ENCODE results near the gene TNXB. TPM values are rescaled to one million over a fixed set of nuclear protein-coding genes. Genes with fewer than 3 reads are reported as not detected.

Gene TNXB
- total and polyA plus RNA-seq, 9 of the 15 experiments (the other 6 are each of a cell fraction or from before 2014, with no cell fraction given), result 0.14 to 28.1 (median 12.4) TPM

DNA sequence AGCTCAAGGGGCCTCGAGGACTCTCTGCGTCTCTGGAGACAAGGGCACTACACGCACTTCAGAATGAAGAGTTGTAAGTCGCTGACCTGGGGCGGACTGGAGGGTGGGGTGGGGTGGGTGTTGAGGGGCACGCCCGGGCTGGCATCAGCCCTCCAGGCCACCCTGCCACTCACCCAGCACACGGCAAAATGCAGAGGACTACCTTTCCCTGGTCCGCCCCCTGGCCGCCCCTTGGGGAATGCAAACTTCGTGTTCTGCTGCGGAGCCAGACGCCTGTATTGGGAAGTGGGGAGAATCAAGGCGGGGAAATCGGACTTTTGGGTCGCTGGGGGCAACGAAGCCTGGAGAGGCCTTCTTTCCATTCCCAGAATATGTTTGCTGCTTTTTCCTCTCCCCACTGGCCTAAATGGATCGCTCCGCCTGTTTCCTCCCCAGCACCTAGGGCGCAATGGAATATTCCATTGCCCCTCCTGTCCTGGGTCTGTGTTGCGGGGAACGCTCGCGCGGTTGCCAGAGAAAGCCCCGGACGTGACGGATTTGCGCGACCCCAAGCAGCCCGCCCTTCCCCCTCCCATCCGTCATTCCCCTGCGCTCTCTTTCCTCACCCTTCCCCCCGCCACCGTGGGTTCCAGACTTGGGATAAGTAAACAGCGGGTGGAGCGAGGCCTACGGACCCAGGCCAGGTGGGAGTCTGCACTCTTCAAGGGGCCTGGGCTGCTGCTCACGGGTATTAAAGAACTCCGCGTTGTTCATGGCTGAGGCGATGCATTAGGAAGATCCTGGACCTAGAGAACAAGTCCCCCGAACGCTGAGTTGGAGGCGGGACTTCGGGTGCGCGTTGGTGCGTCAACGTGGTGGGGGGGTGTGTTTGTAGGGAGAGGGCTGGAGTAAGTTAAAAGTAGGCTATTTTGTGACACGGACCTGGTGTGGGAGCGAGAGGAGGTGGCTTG lies 44.7 kb upstream of the TNXB start, which contains the start of gene PPT2:
TSS of gene PPT2 (plus strand) at position 578 of the 950 bp plus-strand sequence. CDS start 454 bp downstream, outside the sequence.
- peak within 1 kb of the TSS; percentile 91 for H2AFZ ChIP-seq (ENCODE audit: low read depth, low read length)
- ChIA-PET POLR2A (interaction anchor here (0.6 to 2.1 kb wide), 5 partner anchors 11 to 326 kb away, joined by 3 to 7 read pairs (median 4); partner anchors contain the start of genes EGFL8 and HSPA1B), CTCF (ENCODE audit: low intra/inter-chr PET ratio) (interaction anchor here (0.9 to 4.2 kb wide), 3 partner anchors 25 to 37 kb away, joined by 3 to 51 read pairs (median 8); no protein-coding TSS in a partner anchor)
- in situ Hi-C loops (cut with MboI) (no loop called here), intact Hi-C loops (cut with micrococcal nuclease) (loop anchor here (1.0 kb wide), 3 partner anchors 24 to 41 kb away; partner anchors contain the start of gene FKBPL)
- peaks cover 37% of the 10 kb centered on the region for H3K36me3 ChIP-seq (ENCODE audit: control insufficient read depth, insufficient read depth, low read length)
- BruUV-seq (replicated peaks), result no TSS peak
- H3K9me3 ChIP-seq (replicated peaks; ENCODE audit: control insufficient read depth, insufficient read depth, low read depth, low read length), result no peaks in the 10 kb centered on the region
- peak within 1 kb of the TSS; percentile 65 for H3K4me3 ChIP-seq
- H3K9ac ChIP-seq (ENCODE audit: insufficient read depth in 1 of 2, low read depth in 2 of 2, low read length in 2 of 2), result peak within 1 kb of the TSS; percentile 86 to 93
- peak; percentile 83 for ATAC-seq
- peak within 1 kb of the TSS; percentile 89 for H3K27ac ChIP-seq (ENCODE audit: extremely low read depth, low read depth, low read length)
- no peaks in the 10 kb centered on the region for H3K9me1 ChIP-seq (ENCODE audit: control insufficient read depth, insufficient read depth, low read length)
- peak; percentile 93 for FAIRE-seq
- peak; percentile 88 to 97 (median 92) for DNase-seq (ENCODE audit: extremely low read depth in 1 of 4, low spot score in 3 of 4)
- peaks cover 44% of the 10 kb centered on the region for H3K79me2 ChIP-seq (ENCODE audit: control insufficient read depth, insufficient read depth, low read length)
- H3K27me3 ChIP-seq (ENCODE audit: control insufficient read depth in 2 of 2, insufficient read depth in 2 of 2, low read length in 2 of 2), result no peaks in the 10 kb centered on the region
- H3K4me1 ChIP-seq (replicated peaks in 1 of 2; ENCODE audit: control insufficient read depth in 2 of 2, insufficient read depth in 2 of 2, low read length in 2 of 2), result peaks cover 25 to 62% of the 10 kb centered on the region in 2 experiments; a peak in 4 of 5 replicates
- under 1% methylated on average over 47 of the region's 52 CpGs for WGBS (ENCODE audit: insufficient coverage, low coverage, missing lambda C conversion rate)
- no peaks in the 10 kb centered on the region for H4K20me1 ChIP-seq (replicated peaks; ENCODE audit: control insufficient read depth, insufficient read depth, low read length)
- H3K4me2 ChIP-seq (ENCODE audit: insufficient read depth, low read length), result peak within 1 kb of the TSS; percentile 86
- TF ChIP-seq ETS1 (conservative IDR thresholded peaks at IDR 0.05; ENCODE audit: control insufficient read depth, low read depth, low read length), result peak; percentile 86
- TF ChIP-seq TAF9B (IDR thresholded peaks at IDR 0.05; ENCODE audit: partially characterized antibody), result peak; percentile 59
- TF ChIP-seq BDP1 (IDR thresholded peaks at IDR 0.05; ENCODE audit: insufficient read depth, insufficient read length), result no peak
- no peak for TF ChIP-seq ETS2 (tag; IDR thresholded peaks at IDR 0.05; ENCODE audit: borderline replicate concordance, poor library complexity, severe bottlenecking)
- TF ChIP-seq, protein P1, sequence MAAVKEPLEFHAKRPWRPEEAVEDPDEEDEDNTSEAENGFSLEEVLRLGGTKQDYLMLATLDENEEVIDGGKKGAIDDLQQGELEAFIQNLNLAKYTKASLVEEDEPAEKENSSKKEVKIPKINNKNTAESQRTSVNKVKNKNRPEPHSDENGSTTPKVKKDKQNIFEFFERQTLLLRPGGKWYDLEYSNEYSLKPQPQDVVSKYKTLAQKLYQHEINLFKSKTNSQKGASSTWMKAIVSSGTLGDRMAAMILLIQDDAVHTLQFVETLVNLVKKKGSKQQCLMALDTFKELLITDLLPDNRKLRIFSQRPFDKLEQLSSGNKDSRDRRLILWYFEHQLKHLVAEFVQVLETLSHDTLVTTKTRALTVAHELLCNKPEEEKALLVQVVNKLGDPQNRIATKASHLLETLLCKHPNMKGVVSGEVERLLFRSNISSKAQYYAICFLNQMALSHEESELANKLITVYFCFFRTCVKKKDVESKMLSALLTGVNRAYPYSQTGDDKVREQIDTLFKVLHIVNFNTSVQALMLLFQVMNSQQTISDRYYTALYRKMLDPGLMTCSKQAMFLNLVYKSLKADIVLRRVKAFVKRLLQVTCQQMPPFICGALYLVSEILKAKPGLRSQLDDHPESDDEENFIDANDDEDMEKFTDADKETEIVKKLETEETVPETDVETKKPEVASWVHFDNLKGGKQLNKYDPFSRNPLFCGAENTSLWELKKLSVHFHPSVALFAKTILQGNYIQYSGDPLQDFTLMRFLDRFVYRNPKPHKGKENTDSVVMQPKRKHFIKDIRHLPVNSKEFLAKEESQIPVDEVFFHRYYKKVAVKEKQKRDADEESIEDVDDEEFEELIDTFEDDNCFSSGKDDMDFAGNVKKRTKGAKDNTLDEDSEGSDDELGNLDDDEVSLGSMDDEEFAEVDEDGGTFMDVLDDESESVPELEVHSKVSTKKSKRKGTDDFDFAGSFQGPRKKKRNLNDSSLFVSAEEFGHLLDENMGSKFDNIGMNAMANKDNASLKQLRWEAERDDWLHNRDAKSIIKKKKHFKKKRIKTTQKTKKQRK (IDR thresholded peaks at IDR 0.05; ENCODE audit: borderline replicate concordance, low read depth, low read length), result no peak
- no peak for TF ChIP-seq MAFG (tag; conservative IDR thresholded peaks at IDR 0.05)
- peak; percentile 89 for TF ChIP-seq CXXC5 (CRISPR knock-in tag; IDR thresholded peaks at IDR 0.05)
- TF ChIP-seq MYC (IDR thresholded peaks at IDR 0.05; ENCODE audit: low read depth, low read length), result no peak; the same call in none of the 2 replicates
- no peak; the same call in 1 of the 2 replicates for TF ChIP-seq MYC (CRISPR knock-in tag; IDR thresholded peaks at IDR 0.05; ENCODE audit: borderline replicate concordance, low read depth)
- TF ChIP-seq STAT5A (IDR thresholded peaks at IDR 0.05; ENCODE audit: borderline replicate concordance, low read length), result peak; percentile 12; the same call in 1 of the 2 replicates
- peak; percentile 81 for TF ChIP-seq PHF20 (IDR thresholded peaks at IDR 0.05; ENCODE audit: partially characterized antibody)
- TF ChIP-seq CTBP1 (IDR thresholded peaks at IDR 0.05; ENCODE audit: borderline replicate concordance), result no peak
- TF ChIP-seq EWSR1 (IDR thresholded peaks at IDR 0.05; ENCODE audit: borderline replicate concordance, low read depth, partially characterized antibody), result no peak
- no peak for TF ChIP-seq KLF6 (CRISPR knock-in tag; IDR thresholded peaks at IDR 0.05; ENCODE audit: borderline replicate concordance)
- TF ChIP-seq ARHGAP35 (IDR thresholded peaks at IDR 0.05; ENCODE audit: partially characterized antibody), result no peak

Measured in K562 (cell line).